Activated T-helper 17 cell treated with anti-CD3 and anti-CD28 coated beads, Interleukin-2, amount 50 U/mL, for 72 hours (primary cell): ENCODE results near the gene HSPB6. TPM values are rescaled to one million over a fixed set of nuclear protein-coding genes. Genes with fewer than 3 reads are reported as not detected.
"Not testable (repeated sequence)": the region's sequence is repeated elsewhere in the genome, so short reads cannot be mapped to it uniquely, and the experiment has no call there.

Source experiments
- ATAC-seq: fragments of 150-1000 bp; cut with Tn5 transposase; replicated peaks from 2 replicates; pipeline ENCODE4 v1.10.0; 2021; ENCODE audit warnings: mild to moderate bottlenecking, moderate library complexity
- H3K27ac Mint-ChIP-seq: one replicate; pipeline ENCODE4 v1.8.0; 2022; ENCODE audit warnings: mixed read lengths
- H3K27me3 Mint-ChIP-seq: one replicate; pipeline ENCODE4 v1.8.0; 2022; ENCODE audit warnings: mixed read lengths
- H3K36me3 Mint-ChIP-seq: one replicate; pipeline ENCODE4 v1.8.0; 2022; ENCODE audit warnings: low read depth, mild to moderate bottlenecking, mixed read lengths
- H3K4me1 Mint-ChIP-seq: one replicate; pipeline ENCODE4 v1.8.0; 2022; ENCODE audit warnings: mixed read lengths
- H3K4me3 Mint-ChIP-seq: one replicate; pipeline ENCODE4 v1.8.0; 2022; ENCODE audit warnings: mild to moderate bottlenecking, mixed read lengths
- H3K9me3 Mint-ChIP-seq: one replicate; pipeline ENCODE4 v1.8.0; 2022; ENCODE audit warnings: mixed read lengths
- total RNA-seq, 2 donors: library from RNA; stranded (reverse); gene quantifications; one replicate each; pipeline ENCODE4 v1.2.3, GENCODE V29; 2022

Gene HSPB6
- total RNA-seq, 2 donors from 2014 or later, result not detected

GRCh38 chr19:35779033-35779432, 22.2 kb upstream of the HSPB6 start:
- Mint-ChIP-seq H3K27me3 (no peaks in the 10 kb centered on the region), H3K4me3 (no peak overlapping the region), H3K36me3 (no peaks in the 10 kb centered on the region), H3K9me3 (no peaks in the 10 kb centered on the region), H3K4me1 (peaks cover 9% of the 10 kb centered on the region), H3K27ac (peak overlapping the region; percentile 25)
- ATAC-seq, result no peak

GRCh38 chr19:35777961-35778360, 21.1 kb upstream of the HSPB6 start:
- no peak overlapping the region for H3K27ac Mint-ChIP-seq
- no peaks in the 10 kb centered on the region for H3K27me3 Mint-ChIP-seq

GRCh38 chr19:35777086-35777841, 20.4 kb upstream of the HSPB6 start:
- H3K4me1 Mint-ChIP-seq, result peaks cover 9% of the 10 kb centered on the region
- no peak overlapping the region for H3K27ac Mint-ChIP-seq
- peak overlapping the region; percentile 81 for H3K4me3 Mint-ChIP-seq
- no peaks in the 10 kb centered on the region for H3K27me3 Mint-ChIP-seq
- no peaks in the 10 kb centered on the region for H3K9me3 Mint-ChIP-seq
- no peaks in the 10 kb centered on the region for H3K36me3 Mint-ChIP-seq
- no peak for ATAC-seq

More at GRCh38 chr19:35777961-35778360, 21.1 kb upstream of the HSPB6 start:
- ATAC-seq, result no peak
- Mint-ChIP-seq H3K9me3 (no peaks in the 10 kb centered on the region), H3K4me3 (no peak overlapping the region), H3K36me3 (no peaks in the 10 kb centered on the region), H3K4me1 (peaks cover 9% of the 10 kb centered on the region)

- Mint-ChIP-seq H3K27me3 (no peaks in the 10 kb centered on the region), H3K27ac (peak overlapping the region; percentile 41), H3K4me3 (peak overlapping the region; percentile 81), H3K9me3 (no peaks in the 10 kb centered on the region), H3K36me3 (no peaks in the 10 kb centered on the region), H3K4me1 (peaks cover 9% of the 10 kb centered on the region)
- ATAC-seq, result no peak
Observed at GRCh38 chr19:35776102-35776788, 19.4 kb upstream of the HSPB6 start.

GRCh38 chr19:35775298-35776101, 18.7 kb upstream of the HSPB6 start, which contains the start of gene ARHGAP33:
Gene ARHGAP33, plus strand, starts transcription at chr19:35775564. Its CDS starts 95 bp downstream, at chr19:35775659.
- Mint-ChIP-seq H3K27me3 (no peaks in the 10 kb centered on the region), H3K36me3 (no peaks in the 10 kb centered on the region), H3K4me1 (peaks cover 9% of the 10 kb centered on the region), H3K4me3 (peak within 1 kb of the TSS; percentile 81), H3K9me3 (no peaks in the 10 kb centered on the region), H3K27ac (peak within 1 kb of the TSS; percentile 41)
- ATAC-seq, result peak; percentile 97

GRCh38 chr19:35775046-35775297, 18.1 kb upstream of the HSPB6 start:
- ATAC-seq, result no peak
- Mint-ChIP-seq H3K4me1 (peaks cover 9% of the 10 kb centered on the region), H3K4me3 (peak overlapping the region; percentile 81), H3K27me3 (no peaks in the 10 kb centered on the region), H3K36me3 (no peaks in the 10 kb centered on the region), H3K9me3 (no peaks in the 10 kb centered on the region), H3K27ac (no peak overlapping the region)

- peaks cover 9% of the 10 kb centered on the region for H3K4me1 Mint-ChIP-seq
- H3K27me3 Mint-ChIP-seq, result no peaks in the 10 kb centered on the region
- H3K27ac Mint-ChIP-seq, result no peak overlapping the region
- no peak for ATAC-seq
- H3K9me3 Mint-ChIP-seq, result no peaks in the 10 kb centered on the region
- peak overlapping the region; percentile 81 for H3K4me3 Mint-ChIP-seq
- no peaks in the 10 kb centered on the region for H3K36me3 Mint-ChIP-seq
Observed at GRCh38 chr19:35774274-35775045, 17.6 kb upstream of the HSPB6 start.

- no peaks in the 10 kb centered on the region for H3K27me3 Mint-ChIP-seq
- H3K4me3 Mint-ChIP-seq, result no peak overlapping the region
- no peak for ATAC-seq
- H3K4me1 Mint-ChIP-seq, result peaks cover 9% of the 10 kb centered on the region
- no peak overlapping the region for H3K27ac Mint-ChIP-seq
- peaks cover 11% of the 10 kb centered on the region for H3K36me3 Mint-ChIP-seq
- no peaks in the 10 kb centered on the region for H3K9me3 Mint-ChIP-seq
Observed at GRCh38 chr19:35773020-35773806, 16.4 kb upstream of the HSPB6 start.

- peaks cover 13% of the 10 kb centered on the region for H3K36me3 Mint-ChIP-seq
- not testable (repeated sequence) for H3K4me1 Mint-ChIP-seq, H3K27me3 Mint-ChIP-seq, ATAC-seq, H3K4me3 Mint-ChIP-seq, H3K9me3 Mint-ChIP-seq, H3K27ac Mint-ChIP-seq
Observed at GRCh38 chr19:35772362-35772761, 15.5 kb upstream of the HSPB6 start.

GRCh38 chr19:35768082-35768421, 11.2 kb upstream of the HSPB6 start:
- H3K27me3 Mint-ChIP-seq, result no peaks in the 10 kb centered on the region
- no peak overlapping the region for H3K4me3 Mint-ChIP-seq
- H3K9me3 Mint-ChIP-seq, result no peaks in the 10 kb centered on the region
- no peak for ATAC-seq
- H3K36me3 Mint-ChIP-seq, result peaks cover 29% of the 10 kb centered on the region
- no peak overlapping the region for H3K27ac Mint-ChIP-seq
- no peaks in the 10 kb centered on the region for H3K4me1 Mint-ChIP-seq

GRCh38 chr19:35767288-35768081, 10.7 kb upstream of the HSPB6 start:
- Mint-ChIP-seq H3K27ac (no peak overlapping the region), H3K4me1 (no peaks in the 10 kb centered on the region), H3K36me3 (peaks cover 31% of the 10 kb centered on the region), H3K9me3 (no peaks in the 10 kb centered on the region), H3K4me3 (no peak overlapping the region), H3K27me3 (no peaks in the 10 kb centered on the region)
- ATAC-seq, result no peak

GRCh38 chr19:35766571-35767104, 9.8 kb upstream of the HSPB6 start:
- H3K27ac Mint-ChIP-seq, result no peak overlapping the region
- peaks cover 39% of the 10 kb centered on the region for H3K36me3 Mint-ChIP-seq
- H3K4me1 Mint-ChIP-seq, result no peaks in the 10 kb centered on the region
- no peaks in the 10 kb centered on the region for H3K9me3 Mint-ChIP-seq
- H3K4me3 Mint-ChIP-seq, result no peak overlapping the region
- H3K27me3 Mint-ChIP-seq, result no peaks in the 10 kb centered on the region
- no peak for ATAC-seq
